HG02798 (cell line): ENCODE data around the gene GRM2.
"Not testable (repeated sequence)": the region's sequence is repeated elsewhere in the genome, so short reads cannot be mapped to it uniquely, and the experiment has no call there.

Experiments used
- ATAC-seq: cut with Tn5 transposase; IDR thresholded peaks from one replicate; pipeline ENCODE4 v1.9.1; 2021; ENCODE audit warnings: mild to moderate bottlenecking; ENCODE audit not compliant: unreplicated experiment, poor library complexity

Gene GRM2

DNA sequence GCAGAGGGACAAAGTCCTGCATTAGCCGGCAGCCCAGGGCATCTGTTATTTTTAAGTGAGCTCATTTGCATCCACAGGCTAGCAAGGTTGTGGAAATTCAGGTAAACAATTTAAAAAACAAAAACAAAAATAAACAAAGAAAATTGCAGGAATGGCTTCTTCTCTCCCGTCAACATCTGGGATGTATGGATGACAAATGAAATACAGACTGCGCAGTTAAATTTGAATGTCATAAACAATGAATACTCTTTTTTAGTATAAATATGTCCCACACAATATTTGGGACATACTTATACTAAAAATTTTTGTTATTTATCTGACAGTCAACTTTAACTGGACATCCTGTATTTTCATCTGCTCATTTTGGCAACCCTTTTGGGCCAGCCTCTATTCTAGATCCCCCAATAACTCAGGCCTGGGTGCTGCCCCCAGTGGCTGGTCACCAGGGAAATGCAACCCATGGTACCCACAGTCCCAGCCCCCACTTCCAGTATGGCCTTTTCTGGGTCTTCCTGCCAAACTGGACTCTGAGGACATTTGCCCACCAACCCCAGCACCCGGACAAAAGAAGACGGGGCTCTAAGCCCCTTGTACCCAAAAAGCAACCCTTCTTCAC lies 12.7 kb downstream of the GRM2 start:
- ATAC-seq = no peak

DNA sequence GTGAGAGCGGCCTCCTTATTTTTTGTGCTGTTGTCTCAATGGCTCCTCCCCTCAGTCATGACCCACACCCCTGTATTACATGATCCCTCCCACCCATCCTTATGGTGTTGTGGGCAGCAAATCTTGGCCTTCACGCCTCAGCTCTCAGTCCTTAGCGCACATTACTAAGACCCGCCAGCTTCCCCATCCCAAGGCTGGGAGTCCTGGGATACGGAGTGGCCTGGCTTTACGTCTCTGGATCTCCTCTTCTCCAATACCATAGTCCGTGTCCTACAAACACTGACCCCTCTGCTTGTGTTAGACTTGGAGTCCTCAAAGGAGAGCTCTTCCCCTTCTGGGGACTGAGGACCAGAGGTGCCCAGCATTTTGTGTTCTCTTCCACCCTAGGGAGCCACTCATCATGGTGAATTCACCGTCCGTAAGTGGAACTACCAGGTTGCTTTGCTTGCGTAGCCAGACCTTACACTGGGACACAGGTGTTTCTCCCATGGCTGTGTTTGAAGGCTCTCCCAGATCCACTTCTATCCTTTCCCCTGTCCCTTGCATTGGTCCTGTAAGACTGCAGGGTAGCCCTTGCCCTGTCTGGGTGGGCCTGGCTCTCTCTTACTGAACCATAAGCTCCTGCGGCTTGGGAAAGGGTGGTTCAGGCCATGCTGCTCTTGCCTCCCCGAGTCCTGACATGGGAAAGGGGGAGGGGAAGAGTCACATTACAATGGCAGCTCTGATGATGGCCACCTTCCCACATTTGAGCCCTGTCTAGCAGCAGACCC lies 13.6 kb downstream of the GRM2 start:
- no peak for ATAC-seq

DNA sequence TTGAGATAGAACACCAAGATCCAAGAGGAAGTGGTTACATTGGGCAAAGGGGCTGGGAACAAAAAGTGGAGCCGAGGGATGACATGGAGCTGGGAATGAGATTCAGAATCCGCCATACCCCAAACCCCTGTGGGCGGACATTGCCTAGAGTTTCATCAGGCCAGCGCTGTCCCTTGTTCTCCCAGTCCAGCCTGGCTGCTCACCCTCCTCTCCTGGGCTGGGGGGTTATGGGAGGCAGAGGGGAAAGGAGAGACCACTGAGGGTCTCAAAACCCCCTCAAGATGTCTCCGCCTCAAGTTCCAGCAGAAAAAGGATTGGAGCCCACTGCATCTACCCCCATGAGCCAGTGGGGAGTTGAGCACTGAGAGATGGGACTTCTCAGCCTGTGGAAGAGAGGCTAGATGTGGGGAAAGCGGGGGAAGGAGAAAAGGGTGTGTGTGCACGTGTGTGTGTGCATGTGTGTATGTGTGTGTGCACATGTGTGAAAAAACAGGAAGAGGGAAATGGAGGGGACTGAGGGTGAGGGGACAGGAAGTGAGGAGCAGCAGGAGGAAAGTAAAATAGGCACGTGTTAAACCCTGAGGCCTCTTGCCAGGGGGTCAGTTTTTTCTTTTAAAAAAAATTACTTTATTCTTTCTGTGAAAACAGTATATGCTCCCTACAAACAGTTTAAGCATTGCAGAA lies 14.3 kb downstream of the GRM2 start:
- no peak for ATAC-seq

DNA sequence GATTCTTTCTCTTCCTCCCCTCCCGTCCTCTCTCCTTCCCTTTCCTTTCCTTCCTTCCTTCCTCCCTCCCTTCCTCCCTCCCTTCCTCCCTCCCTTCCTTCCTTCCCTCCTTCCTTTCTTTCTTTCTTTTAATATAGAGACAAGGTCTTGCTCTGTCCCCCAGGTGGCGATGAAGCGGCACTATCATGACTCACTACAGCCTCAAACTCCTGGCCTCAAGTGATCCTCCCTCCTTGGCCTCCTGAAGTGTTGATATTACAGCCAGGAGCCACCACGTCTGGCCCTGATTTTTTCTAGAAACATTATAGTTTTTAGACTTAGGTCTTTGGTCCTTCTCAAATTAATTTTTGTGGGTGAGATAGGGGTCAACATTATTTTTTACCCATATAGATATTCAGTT lies 15.5 kb downstream of the GRM2 start:
- ATAC-seq = no peak

DNA sequence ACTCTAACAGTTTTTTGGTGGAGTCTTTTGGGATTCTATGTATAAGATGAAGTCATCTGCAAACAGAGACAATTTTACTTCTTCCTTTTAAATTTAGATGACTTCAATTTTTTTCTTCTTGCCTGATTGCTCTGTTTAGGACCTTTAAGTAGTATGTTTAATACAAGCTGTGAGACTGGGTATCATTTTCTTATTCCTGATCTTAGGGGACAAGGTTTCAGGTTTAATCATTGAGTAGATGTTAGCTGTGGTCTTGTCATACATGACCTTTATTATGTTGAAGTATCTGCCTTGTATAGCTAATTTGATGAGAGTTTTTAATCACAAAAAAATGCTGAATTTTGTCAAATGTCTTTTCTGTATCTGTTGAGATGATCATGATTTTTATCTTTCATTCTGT lies 20.6 kb downstream of the GRM2 start:
- ATAC-seq = no peak

DNA sequence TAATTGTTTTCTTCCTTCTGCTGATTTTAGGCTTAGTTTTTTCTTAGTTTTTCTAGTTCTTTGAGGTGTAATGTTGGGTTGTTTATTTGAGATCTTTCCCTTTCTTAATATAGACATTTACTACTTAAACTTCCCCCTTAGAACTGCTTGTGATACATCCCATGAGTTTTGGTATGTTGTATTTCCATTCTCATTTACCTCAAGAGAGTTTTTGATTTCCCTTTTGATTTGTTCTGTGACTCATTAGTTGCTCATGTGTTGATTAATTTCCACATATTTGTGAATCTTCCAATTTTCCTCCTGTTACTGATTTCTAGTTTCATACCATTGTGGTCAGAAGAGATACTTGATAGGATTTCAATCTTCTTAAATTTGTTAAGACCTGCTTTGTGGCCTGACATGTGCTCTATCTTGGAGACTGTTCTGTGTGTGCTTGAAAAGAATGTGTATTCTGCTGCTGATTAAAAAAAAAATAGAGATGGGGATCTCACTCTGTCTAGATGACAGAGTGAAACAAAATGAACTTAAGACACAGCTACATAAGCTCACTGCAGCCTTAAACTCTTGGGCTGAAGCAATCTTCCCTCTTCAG lies 22.3 kb downstream of the GRM2 start:
- no peak for ATAC-seq

DNA sequence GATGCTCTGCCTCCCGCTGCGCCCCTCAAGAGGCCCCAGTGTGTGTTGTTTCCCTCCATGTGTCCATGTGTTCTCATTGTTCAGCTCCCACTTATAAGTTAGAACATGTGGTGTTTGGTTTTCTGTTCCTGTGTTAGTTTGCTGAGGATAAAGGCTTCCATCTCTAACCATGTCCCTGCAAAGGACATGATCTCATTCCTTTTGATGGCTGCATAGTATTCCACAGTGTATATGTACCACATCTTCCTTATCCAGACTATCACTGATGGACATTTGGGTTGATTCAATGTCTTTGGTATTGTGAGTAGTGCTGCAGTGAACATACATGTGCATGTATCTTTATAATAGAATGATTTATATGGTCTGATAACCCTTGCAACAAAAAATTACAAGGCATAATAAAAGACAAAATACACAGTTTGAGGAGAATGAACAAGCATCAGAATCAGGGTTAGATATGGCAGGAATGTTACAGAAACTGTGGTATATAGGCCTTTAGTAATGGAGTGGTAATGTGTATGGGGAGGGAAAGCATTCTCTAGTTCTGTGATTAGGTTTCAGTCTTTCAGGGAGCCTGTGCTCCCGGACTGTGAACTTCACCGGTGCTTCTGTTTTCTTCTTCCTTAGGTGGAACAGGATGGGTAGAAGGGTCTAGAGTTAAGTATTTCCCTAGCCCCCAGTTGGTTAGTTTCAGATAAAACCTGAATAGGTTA lies 27.1 kb downstream of the GRM2 start:
- no peak for ATAC-seq

DNA sequence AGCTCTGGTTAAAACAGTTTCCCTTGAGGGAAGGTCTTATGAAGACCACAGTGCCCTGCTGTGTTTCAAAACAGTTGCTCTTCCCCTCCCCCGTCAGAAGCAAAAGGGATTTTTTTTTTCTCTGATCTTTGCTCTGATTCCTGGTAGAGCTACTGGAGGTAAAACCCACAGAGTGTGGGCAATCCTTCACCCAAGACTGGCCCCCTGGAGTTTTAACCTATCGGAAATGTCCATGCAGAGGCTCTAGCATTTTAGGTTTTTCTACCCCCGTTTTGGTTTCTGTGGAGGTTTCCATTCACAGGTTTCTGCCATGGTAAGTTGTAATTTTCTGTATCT lies 27.7 kb downstream of the GRM2 start:
- ATAC-seq = no peak

DNA sequence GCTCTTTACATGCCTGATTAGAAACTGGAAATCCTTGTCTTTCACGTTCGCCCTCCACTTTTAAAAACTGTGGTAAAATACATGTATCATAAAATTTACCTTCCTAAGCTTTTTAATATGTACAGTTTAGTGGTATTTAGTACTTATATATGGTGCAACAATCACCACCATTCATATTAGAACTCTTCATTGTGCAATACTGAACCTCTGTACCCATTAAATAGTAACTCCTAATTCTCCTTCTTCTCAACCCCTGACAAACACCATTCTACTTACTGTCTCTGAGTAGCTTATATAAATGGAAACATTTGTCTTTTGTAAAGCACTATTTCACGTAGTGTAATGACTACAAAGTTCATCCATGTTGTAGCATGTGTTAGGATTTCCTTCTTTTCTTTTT lies 28.2 kb downstream of the GRM2 start:
- ATAC-seq = no peak

DNA sequence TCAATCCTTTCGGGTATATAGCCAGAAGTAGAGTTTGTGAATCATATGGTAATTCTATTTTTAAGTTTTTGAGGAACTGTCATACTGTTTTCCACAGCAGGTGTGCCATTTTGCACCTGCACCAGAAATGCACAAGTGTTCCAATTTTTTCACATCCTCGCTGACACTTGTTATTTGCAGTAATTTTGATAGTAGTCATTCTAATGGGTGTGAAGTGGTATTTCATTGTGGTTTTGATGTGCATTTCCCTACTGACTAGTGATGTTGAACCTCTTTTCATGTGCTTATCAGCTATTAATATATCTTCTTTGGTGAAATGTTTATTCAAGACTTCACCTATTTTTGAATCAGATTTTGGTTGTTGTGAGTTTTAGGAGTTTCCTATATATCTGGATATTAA lies 29.1 kb downstream of the GRM2 start:
- ATAC-seq = no peak

DNA sequence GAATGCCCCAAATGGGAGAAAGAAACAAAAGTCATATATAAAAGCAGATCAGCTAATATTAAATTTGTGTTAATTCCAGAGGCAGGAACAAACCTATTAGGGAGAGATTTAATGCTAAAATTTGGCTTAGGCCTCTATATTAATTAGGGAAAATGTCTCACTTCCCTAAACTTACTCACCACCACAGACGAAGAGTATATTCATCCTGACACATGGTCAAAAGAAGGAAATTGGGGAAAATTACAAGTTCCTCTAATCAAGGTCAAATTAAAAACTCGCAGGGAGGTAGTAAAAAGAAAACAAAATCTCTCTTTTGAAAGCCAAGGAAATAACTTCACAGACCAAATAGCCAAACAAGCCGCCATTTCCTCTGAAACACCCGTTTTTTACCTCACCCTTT lies 32.2 kb downstream of the GRM2 start:
- no peak for ATAC-seq

DNA sequence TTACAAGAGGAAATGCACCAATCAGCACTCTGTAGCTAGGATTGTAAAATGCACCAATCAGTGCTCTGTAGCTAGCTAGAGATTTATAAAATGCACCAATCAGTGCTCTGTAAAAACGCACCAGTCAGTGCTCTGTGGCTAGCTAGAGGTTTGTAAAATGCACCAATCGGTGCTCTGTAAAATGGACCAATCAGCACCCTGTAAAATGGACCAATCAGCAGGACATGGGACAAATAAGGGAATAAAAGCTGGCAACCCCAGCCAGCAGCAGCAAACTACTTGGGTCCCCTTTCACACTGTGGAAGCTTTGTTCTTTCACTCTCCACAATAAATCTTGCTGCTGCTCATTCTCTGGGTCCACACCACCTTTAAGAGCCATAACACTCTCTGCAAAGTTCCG lies 35.5 kb downstream of the GRM2 start:
- not testable (repeated sequence) for ATAC-seq

DNA sequence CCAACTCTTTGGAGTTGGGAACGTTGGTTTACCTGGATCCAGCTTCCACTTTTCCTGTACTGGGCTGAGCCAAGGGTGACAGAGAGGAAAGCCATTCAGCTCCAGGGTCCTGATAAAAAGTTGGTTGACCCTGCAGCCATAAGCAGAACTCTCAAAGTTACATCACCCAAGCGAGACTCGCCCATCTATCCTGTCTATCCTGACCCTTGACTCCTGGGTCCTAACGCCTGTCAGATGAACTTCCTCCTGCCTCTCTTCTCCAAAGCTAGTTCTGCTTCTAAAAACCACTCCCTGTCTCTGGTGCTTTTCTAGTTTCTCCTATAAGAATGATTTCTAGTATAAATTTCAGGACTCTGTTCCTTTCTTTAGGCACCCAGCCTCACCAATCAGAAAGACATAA lies 36.1 kb downstream of the GRM2 start:
- ATAC-seq = not testable (repeated sequence)

DNA sequence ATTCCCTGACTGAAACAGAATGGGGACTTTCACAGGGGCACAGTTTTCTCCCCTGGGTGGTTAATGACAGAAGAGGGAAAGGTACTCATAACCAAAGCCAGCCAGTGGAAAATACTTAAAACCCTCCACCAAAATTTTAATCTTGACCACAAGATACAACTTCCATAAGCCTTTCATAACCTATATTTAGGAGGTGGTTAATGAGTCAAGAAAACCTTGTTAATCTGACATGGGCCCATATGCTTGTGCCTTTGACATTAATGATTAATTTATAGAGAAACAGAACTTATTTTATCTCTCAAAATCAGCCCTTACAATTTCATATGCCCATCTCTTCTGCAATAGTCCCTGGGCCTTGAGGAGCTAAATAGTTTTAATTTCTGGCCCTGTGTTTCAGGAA lies 41.0 kb downstream of the GRM2 start:
- ATAC-seq = no peak

DNA sequence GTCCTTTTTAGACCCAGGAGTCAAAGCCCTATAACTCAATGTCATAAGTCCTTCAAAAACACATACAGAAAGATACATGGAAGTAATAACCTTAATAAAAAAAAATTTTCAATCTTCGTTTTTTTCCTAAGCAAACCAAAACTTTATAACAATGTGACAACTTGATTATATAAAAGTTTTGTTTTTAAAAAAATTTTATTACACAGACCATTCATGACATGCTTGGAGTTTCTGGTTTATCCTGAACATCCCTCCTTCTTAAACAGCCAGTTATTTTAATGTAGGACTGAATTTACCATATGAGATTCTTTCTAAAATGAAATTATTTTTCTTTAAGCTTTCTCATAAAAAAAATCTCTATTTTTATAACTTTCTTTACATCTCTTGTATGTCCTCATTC lies 41.5 kb downstream of the GRM2 start:
- no peak for ATAC-seq

DNA sequence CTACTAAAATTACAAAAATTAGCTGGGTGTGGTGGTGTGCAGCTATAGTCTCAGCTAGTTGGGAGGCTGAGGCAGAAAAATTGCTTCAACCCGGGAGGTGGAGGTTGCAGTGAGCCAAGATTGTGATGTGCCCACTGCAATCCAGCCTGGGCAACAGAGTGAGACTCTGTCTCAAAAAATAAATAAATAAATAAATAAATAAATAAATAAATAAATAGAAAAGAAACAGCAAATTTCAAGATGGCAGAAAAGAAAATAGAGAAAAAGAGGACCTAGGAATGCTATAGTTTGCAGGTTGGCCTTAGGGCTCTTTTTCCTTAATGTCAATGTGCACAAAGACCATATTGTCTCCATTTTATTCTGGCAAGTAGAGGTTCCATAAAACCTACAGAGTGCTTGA lies 44.0 kb downstream of the GRM2 start:
- no peak for ATAC-seq

DNA sequence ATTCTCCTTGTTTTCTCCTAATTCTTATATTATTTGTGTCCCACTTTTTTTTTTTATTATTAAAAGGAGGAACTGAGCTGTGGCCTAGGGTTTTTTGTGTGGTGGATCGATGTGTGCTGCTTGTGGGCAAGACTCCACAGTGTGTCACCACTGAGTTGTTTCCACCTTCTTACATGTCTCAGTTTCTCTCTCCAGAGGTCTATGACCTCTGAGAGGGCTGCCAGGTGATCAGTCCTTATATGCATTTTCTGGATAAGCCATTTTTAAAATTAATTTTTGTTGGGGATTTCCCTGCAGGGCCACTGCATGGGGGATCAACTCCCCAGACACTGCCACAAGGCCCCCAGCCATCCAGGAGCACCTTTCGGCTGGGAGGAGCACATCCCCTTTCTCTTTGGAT lies 44.4 kb downstream of the GRM2 start:
- ATAC-seq = no peak

DNA sequence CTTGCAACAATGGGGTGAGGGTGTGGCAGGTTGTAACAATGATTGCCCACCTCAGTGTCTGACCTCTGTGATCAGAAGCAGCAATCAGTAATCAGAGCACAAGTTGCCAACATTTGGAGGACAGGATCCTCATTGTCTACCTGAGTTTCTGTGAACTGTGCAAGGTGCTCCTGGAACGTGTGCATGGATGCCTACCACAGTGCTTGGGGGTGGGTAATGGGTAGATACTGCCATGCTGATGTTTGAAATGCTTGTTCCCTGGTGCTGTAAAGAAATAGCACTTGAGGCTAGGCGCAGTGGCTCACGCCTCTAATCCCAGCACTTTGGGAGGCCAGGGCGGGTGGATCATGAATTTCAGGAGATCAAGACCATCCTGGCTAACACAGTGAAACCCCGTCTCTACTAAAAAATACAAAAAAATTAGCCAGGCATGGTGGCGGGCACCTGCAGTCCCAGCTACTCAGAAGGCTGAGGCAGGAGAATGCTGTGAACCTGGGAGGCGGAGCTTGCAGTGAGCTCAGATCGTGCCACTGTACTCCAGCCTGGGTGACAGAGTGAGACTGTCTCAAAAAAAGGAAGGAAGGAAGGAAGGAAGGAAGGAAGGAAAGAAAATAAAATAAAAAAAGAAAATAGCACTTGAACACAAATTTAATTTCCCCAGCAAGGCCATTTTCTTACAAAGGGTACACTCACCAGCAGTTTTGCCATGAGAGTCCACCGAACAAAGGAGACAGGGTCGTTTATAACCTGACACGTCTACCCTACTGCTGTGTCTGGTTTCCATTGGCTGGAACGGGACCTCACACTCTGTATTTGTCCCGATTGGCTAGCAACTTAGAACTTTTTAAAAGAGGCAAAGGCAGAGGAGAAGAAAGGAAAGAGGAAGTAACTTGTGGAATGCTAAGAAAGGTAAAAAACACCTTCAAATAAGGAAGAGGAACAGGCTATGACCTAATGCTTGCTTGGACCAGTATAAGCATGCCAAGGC lies 47.2 kb downstream of the GRM2 start:
- ATAC-seq = not testable (repeated sequence)

DNA sequence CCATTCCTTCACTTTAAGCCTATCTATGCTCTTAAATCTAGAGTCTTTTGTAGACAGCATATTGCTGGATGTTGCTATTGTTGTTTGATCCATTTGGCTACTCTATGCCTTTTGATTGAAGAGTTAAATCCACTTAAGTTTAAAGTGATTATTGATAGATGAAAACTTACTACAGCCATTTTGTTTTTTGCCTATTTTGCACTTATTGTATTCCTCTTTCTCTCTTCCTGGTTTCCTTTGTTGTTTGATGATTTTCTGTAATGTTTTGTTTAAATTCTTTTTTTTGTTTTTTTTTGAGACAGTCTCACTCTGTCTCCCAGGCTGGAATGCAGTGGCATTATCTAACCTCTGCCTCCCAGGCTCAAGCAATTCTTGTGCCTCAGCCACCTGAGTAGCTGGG lies 52.3 kb downstream of the GRM2 start:
- no peak for ATAC-seq
